ENCODE measurements around the gene ZNF366.

DNA sequence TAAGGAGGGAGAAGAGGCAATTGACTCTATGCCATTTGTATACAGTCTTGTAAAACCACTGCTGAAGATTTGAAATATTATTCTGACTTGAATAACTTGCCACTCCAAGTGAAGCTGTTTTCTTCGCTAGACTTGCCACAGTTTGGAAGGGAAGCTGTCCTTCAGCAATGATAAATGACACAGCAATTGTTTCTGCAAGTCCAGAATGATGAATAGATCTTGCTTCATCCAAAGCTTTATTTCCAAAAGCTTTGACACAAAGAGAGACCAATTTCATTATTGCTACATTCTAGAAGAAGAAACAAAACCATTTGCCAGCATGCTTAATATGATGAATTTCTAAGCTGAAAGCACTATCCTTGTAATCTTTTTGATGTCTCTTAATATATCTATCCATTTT, 73.7 kb downstream of the ZNF366 start:
- TF ChIP-seq MAX (IDR thresholded peaks at IDR 0.05), result no peak
- no peak for TF ChIP-seq JUND (IDR thresholded peaks at IDR 0.05)
- TF ChIP-seq, protein P1, sequence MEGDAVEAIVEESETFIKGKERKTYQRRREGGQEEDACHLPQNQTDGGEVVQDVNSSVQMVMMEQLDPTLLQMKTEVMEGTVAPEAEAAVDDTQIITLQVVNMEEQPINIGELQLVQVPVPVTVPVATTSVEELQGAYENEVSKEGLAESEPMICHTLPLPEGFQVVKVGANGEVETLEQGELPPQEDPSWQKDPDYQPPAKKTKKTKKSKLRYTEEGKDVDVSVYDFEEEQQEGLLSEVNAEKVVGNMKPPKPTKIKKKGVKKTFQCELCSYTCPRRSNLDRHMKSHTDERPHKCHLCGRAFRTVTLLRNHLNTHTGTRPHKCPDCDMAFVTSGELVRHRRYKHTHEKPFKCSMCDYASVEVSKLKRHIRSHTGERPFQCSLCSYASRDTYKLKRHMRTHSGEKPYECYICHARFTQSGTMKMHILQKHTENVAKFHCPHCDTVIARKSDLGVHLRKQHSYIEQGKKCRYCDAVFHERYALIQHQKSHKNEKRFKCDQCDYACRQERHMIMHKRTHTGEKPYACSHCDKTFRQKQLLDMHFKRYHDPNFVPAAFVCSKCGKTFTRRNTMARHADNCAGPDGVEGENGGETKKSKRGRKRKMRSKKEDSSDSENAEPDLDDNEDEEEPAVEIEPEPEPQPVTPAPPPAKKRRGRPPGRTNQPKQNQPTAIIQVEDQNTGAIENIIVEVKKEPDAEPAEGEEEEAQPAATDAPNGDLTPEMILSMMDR (IDR thresholded peaks at IDR 0.05 in 2 of 3, conservative IDR thresholded peaks at IDR 0.05 in 1 of 3; ENCODE audit: borderline replicate concordance in 1 of 3, insufficient read depth in 1 of 3, low read depth in 2 of 3, low read length in 2 of 3), result no peak
- no peak for TF ChIP-seq POLR2A (IDR thresholded peaks at IDR 0.05; ENCODE audit: borderline replicate concordance, extremely low read depth, insufficient read depth, insufficient read length)
- no peak for TF ChIP-seq ATF3 (IDR thresholded peaks at IDR 0.05)
- no peak for TF ChIP-seq FOSL1 (IDR thresholded peaks at IDR 0.05; ENCODE audit: low read depth)
- TF ChIP-seq RAD21 (IDR thresholded peaks at IDR 0.05; ENCODE audit: low read depth), result no peak
- no peak for TF ChIP-seq EGR1 (IDR thresholded peaks at IDR 0.05; ENCODE audit: low read depth)
- TF ChIP-seq EZH2 (IDR thresholded peaks at IDR 0.05), result no peak
- no peak for TF ChIP-seq TCF7L2 (IDR thresholded peaks at IDR 0.05; ENCODE audit: borderline replicate concordance, extremely low read depth, insufficient read depth, insufficient read length)
- TF ChIP-seq POLR2AphosphoS5 (IDR thresholded peaks at IDR 0.05; ENCODE audit: low read depth, low read length), result no peak
- TF ChIP-seq CEBPB (IDR thresholded peaks at IDR 0.05; ENCODE audit: low read depth), result no peak
